GM12878 (cell line): ENCODE measurements around the gene CLPTM1L. TPM values are rescaled to one million over a fixed set of nuclear protein-coding genes. Genes with fewer than 3 reads are reported as not detected.

ENCODE experiments used
- ATAC-seq: fragments of 200-7000 bp; cut with Tn5 transposase; 3 replicates; pipeline ENCODE4 v1.9.1; 2020; ENCODE audit warnings: mild to moderate bottlenecking, moderate library complexity
- BruUV-seq: library from RNA; stranded (reverse); fragments of 400-500 nt; replicated peaks from 2 replicates; lab custom pipeline; 2021; lab: Mats Ljungman, UMichigan
- CTCF ChIA-PET: fragments of 300-600 bp; sonication (Branson Sonifier 250); formaldehyde crosslinking; extraction: SDS; loops from one replicate; lab custom pipeline; 2021; ENCODE audit warnings: inconsistent platforms; lab: Yijun Ruan, JAX
- POLR2A ChIA-PET: fragments of 350-600 bp; formaldehyde crosslinking; extraction: SDS; loops from one replicate; lab custom pipeline; 2021; ENCODE audit warnings: inconsistent platforms; lab: Charles Lee
- RAD21 ChIA-PET: fragments of 300-600 bp; sonication (Branson Sonifier 250); formaldehyde crosslinking; loops from one replicate; lab custom pipeline; 2023; ENCODE audit warnings: antibody characterized with exemption; ENCODE audit not compliant: unreplicated experiment; lab: Charles Lee
- SMC1A ChIA-PET: fragments of 300-600 bp; sonication (Branson Sonifier 250); formaldehyde crosslinking; loops from one replicate; lab custom pipeline; 2023; ENCODE audit not compliant: unreplicated experiment, uncharacterized antibody; lab: Charles Lee
- DNase-seq: peaks from one replicate; pipeline ENCODE4 v3.0.0-alpha.2; 2011; ENCODE audit warnings: low read depth, low spot score
- FAIRE-seq: peaks from 3 replicates; lab custom pipeline; 2011; peaks lifted over from hg19 to GRCh38; lab: Jason Lieb, UNC
- H2AFZ ChIP-seq: 2 replicates; pipeline ENCODE4 v1.6.0; 2011; ENCODE audit warnings: low read depth, low read length, control low read depth; ENCODE audit not compliant: control insufficient read depth
- H3K27ac ChIP-seq: 2 replicates; pipeline ENCODE4 v1.5.1; 2011; ENCODE audit warnings: control low read depth; ENCODE audit not compliant: control insufficient read depth, insufficient read depth
- H3K27me3 ChIP-seq, 2 experiments: replicated peaks in 1 of 2; 2 replicates each; pipeline versions ENCODE4 v1.6.0 to v1.6.1; 2011; ENCODE audit warnings: low read length in 1 of 2; ENCODE audit not compliant: control insufficient read depth in 2 of 2, insufficient read depth in 2 of 2
- H3K36me3 ChIP-seq, 2 experiments: 2 replicates each; pipeline ENCODE4 v1.5.1; 2011; ENCODE audit warnings: low read length in 1 of 2; ENCODE audit not compliant: control insufficient read depth in 2 of 2, insufficient read depth in 2 of 2
- H3K4me1 ChIP-seq: 2 replicates; pipeline ENCODE4 v1.6.1; 2011; ENCODE audit warnings: mild to moderate bottlenecking, low read length, moderate library complexity, mixed read lengths; ENCODE audit not compliant: control insufficient read depth, insufficient read depth
- H3K4me2 ChIP-seq: 2 replicates; pipeline ENCODE4 v1.6.0; 2011; ENCODE audit warnings: control low read depth; ENCODE audit not compliant: control insufficient read depth, insufficient read depth
- H3K4me3 ChIP-seq: fragments of 200-600 bp; sonication (generic); 2 replicates; pipeline ENCODE4 v1.5.1; 2016
- H3K79me2 ChIP-seq: 2 replicates; pipeline ENCODE4 v1.6.0; 2011; ENCODE audit warnings: low read length; ENCODE audit not compliant: control insufficient read depth, insufficient read depth
- H3K9ac ChIP-seq: 2 replicates; pipeline ENCODE4 v1.8.0; 2011; ENCODE audit warnings: low read length, control low read depth, mixed read lengths; ENCODE audit not compliant: control insufficient read depth, insufficient read depth
- H3K9me3 ChIP-seq: replicated peaks from 3 replicates; pipeline ENCODE4 v1.5.1; 2011; ENCODE audit warnings: mild to moderate bottlenecking, low read length; ENCODE audit not compliant: control insufficient read depth, insufficient read depth
- H4K20me1 ChIP-seq: 2 replicates; pipeline ENCODE4 v1.6.0; 2011; ENCODE audit not compliant: control insufficient read depth, insufficient read depth
- BCLAF1 ChIP-seq: fragments of 450-650 bp; IDR thresholded peaks from 2 replicates; pipeline ENCODE4 v1.6.1; 2017; ENCODE audit warnings: antibody characterized with exemption, mild to moderate bottlenecking, moderate library complexity
- BHLHE40 ChIP-seq, 2 experiments: fragments of 450-650 bp in 1 of 2; IDR thresholded peaks; 2 replicates each; pipeline ENCODE4 v1.6.1; 2011 to 2017; ENCODE audit warnings: low read depth in 2 of 2, borderline replicate concordance in 1 of 2, improper control_type of control experiment in 1 of 2, low read length in 1 of 2, mild to moderate bottlenecking in 1 of 2
- E2F4 ChIP-seq: IDR thresholded peaks from 2 replicates; pipeline ENCODE4 v1.6.1; 2012; ENCODE audit warnings: low read depth, low read length, improper control_type of control experiment
- ETV6 ChIP-seq, 2 experiments: fragments of 450-650 bp in 1 of 2; IDR thresholded peaks in 1 of 2; conservative IDR thresholded peaks in 1 of 2; 2 replicates each; pipeline ENCODE4 v1.6.1; 2014; ENCODE audit warnings: antibody characterized with exemption in 1 of 2, borderline replicate concordance in 1 of 2, low read depth in 1 of 2, mild to moderate bottlenecking in 1 of 2, moderate library complexity in 1 of 2
- FOXM1 ChIP-seq: IDR thresholded peaks from 2 replicates; pipeline ENCODE4 v1.6.1; 2012; ENCODE audit warnings: low read depth, mild to moderate bottlenecking, inconsistent platforms, low read length, moderate library complexity
- GABPA ChIP-seq: IDR thresholded peaks from 2 replicates; pipeline ENCODE4 v1.6.1; 2014; ENCODE audit warnings: antibody characterized with exemption, low read depth, mild to moderate bottlenecking, inconsistent platforms
- JUNB ChIP-seq: IDR thresholded peaks from 2 replicates; pipeline ENCODE4 v1.6.1; 2016; ENCODE audit warnings: antibody characterized with exemption, mild to moderate bottlenecking
- KDM1A ChIP-seq: fragments of 200-600 bp; sonication (generic); IDR thresholded peaks from 2 replicates; pipeline ENCODE4 v1.6.1; 2016; ENCODE audit warnings: borderline replicate concordance
- MEF2A ChIP-seq: IDR thresholded peaks from 2 replicates; pipeline ENCODE4 v1.6.1; 2011; ENCODE audit warnings: low read depth, mild to moderate bottlenecking, low read length, moderate library complexity; ENCODE audit not compliant: insufficient read depth
- MLLT1 ChIP-seq: fragments of 450-650 bp; IDR thresholded peaks from 2 replicates; pipeline ENCODE4 v1.6.1; 2016; ENCODE audit warnings: mild to moderate bottlenecking
- MXI1 ChIP-seq: fragments of 150-350 bp; IDR thresholded peaks from 2 replicates; pipeline ENCODE4 v1.6.1; 2011; ENCODE audit warnings: low read depth, mild to moderate bottlenecking, inconsistent platforms, low read length, improper control_type of control experiment
- POLR2A ChIP-seq: IDR thresholded peaks from 2 replicates; pipeline ENCODE4 v1.6.1; 2011; ENCODE audit warnings: low read depth, mild to moderate bottlenecking, low read length
- SMARCA5 ChIP-seq: fragments of 450-650 bp; IDR thresholded peaks from 2 replicates; pipeline ENCODE4 v1.6.1; 2017; ENCODE audit warnings: mild to moderate bottlenecking
- STAT3 ChIP-seq: IDR thresholded peaks from 2 replicates; pipeline ENCODE4 v1.6.1; 2011; ENCODE audit warnings: low read depth, low read length, improper control_type of control experiment
- SUZ12 ChIP-seq: fragments of 200-600 bp; sonication (generic); IDR thresholded peaks from one replicate; pipeline ENCODE4 v1.6.1; 2018; ENCODE audit warnings: antibody characterized with exemption, mild to moderate bottlenecking; ENCODE audit not compliant: unreplicated experiment
- USF1 ChIP-seq: IDR thresholded peaks from 2 replicates; pipeline ENCODE4 v1.6.1; 2011; ENCODE audit warnings: borderline replicate concordance, low read depth, mild to moderate bottlenecking, moderate library complexity, mixed read lengths, low read length; ENCODE audit not compliant: insufficient read depth; ENCODE audit errors: extremely low read length
- YBX1 ChIP-seq: fragments of 450-650 bp; IDR thresholded peaks from 2 replicates; pipeline ENCODE4 v1.6.1; 2016; ENCODE audit warnings: antibody characterized with exemption
- WGBS: methylation state at CpG from one replicate; pipeline ENCODE4 v1.1.6; 2016; ENCODE audit warnings: low lambda C conversion rate; ENCODE audit not compliant: insufficient replicate concordance, insufficient coverage; ENCODE audit errors: missing lambda C conversion rate; 5-methylcytosine and 5-hydroxymethylcytosine counted together
- in situ Hi-C: fragments of 300-500 bp; cut with MboI; formaldehyde crosslinking; loops from 9 replicates; pipeline ENCODE4 v1.14.3; 2018; ENCODE audit warnings: mixed read lengths
- intact Hi-C: fragments of 100-400 bp; cut with micrococcal nuclease; formaldehyde crosslinking; loops from one replicate; pipeline ENCODE4 v1.14.2; 2022; ENCODE audit not compliant: unreplicated experiment
- polyA plus RNA-seq, 11 experiments: library from polyadenylated mRNA; depleted of rRNA in 4 of 11; unstranded in 6 of 11; stranded (reverse) in 5 of 11; fragments of >200 nt; fragmentation: Nextera tagmentation in 4 of 11; fragmentation: Illumina TruSeq in 1 of 11; extraction: Ambion mirVana in 4 of 11; extraction: Trizol in 1 of 11; gene quantifications; 1 replicate in 1 of 11; 2 replicates in 10 of 11; pipeline versions ENCODE4 v1.2.1 to v1.2.3, GENCODE V29; 2011 to 2016; ENCODE audit warnings: inconsistent platforms in 2 of 11, missing spikeins in 2 of 11, low read depth in 1 of 11
- total RNA-seq, 4 experiments: library from RNA; depleted of rRNA in 3 of 4; stranded (reverse); fragments of >200 nt in 3 of 4; fragmentation: Illumina TruSeq in 1 of 4; extraction: Trizol in 1 of 4; gene quantifications; 2 replicates each; pipeline versions ENCODE4 v1.2.1 to v1.2.3, GENCODE V29; 2013 to 2021

The CLPTM1L gene
- total and polyA plus RNA-seq, 10 of the 15 experiments (the other 5 are each of a cell fraction or from before 2014, with no cell fraction given), result 2.9 to 278 (median 135) TPM

GRCh38 chr5:1341863-1342262, 3.0 kb downstream of the CLPTM1L start:
- in situ Hi-C loops (no loop called here), intact Hi-C loops (loop anchor here (5.0 to 10.0 kb wide), 2 partner anchors 153 to 300 kb away; no protein-coding TSS in a partner anchor)
- no peaks in the 10 kb centered on the region for H3K27me3 ChIP-seq
- RAD21 ChIA-PET, result interaction anchor here (1.5 kb wide), 1 partner anchor 30 kb away, joined by 3 read pairs; no protein-coding TSS in a partner anchor
- 4% methylated on average over 15 of the region's 15 CpGs for WGBS
- H3K27ac ChIP-seq, result peak overlapping the region; percentile 52
- peak; percentile 46 for ATAC-seq
- peaks cover 28% of the 10 kb centered on the region for H3K4me1 ChIP-seq
- H3K36me3 ChIP-seq, result peaks cover 12 to 28% of the 10 kb centered on the region in 2 experiments; a peak in 3 of 4 replicates
- peak overlapping the region; percentile 89; the same call in 1 of the 2 replicates for H3K4me3 ChIP-seq
- BruUV-seq, result no TSS peak
- H2AFZ ChIP-seq, result no peak overlapping the region
- peak overlapping the region; percentile 77 for H3K4me2 ChIP-seq
- POLR2A ChIA-PET, result interaction anchor here (1.0 to 1.5 kb wide), 3 partner anchors 26 to 194 kb away, joined by 3 to 6 read pairs (median 4); no protein-coding TSS in a partner anchor
- CTCF ChIA-PET, result interaction anchor here (0.6 to 2.0 kb wide), 7 partner anchors 9 to 895 kb away, joined by 3 to 7 read pairs (median 4); no protein-coding TSS in a partner anchor
- H3K79me2 ChIP-seq, result peaks cover 19% of the 10 kb centered on the region
- SMC1A ChIA-PET, result interaction anchor here (0.9 to 1.2 kb wide), 4 partner anchors 26 to 174 kb away, joined by 3 to 5 read pairs (median 4); no protein-coding TSS in a partner anchor
- H3K9ac ChIP-seq, result no peak overlapping the region
- no peak for DNase-seq
- H4K20me1 ChIP-seq, result peaks cover 2% of the 10 kb centered on the region; the same call in 1 of the 2 replicates
- no peaks in the 10 kb centered on the region for H3K9me3 ChIP-seq
- no peak for FAIRE-seq
- TF ChIP-seq SUZ12 (no peak), FOXM1 (0 out of 2 replicates have a peak, but pooled peaks have one; percentile 21), YBX1 (no peak), MXI1 (no peak), MLLT1 (no peak), SMARCA5 (no peak), POLR2A (peak; percentile 20; the same call in 1 of the 2 replicates), MEF2A (peak; percentile 80), KDM1A (no peak), JUNB (peak; percentile 36; the same call in 1 of the 2 replicates), BHLHE40 (IDR thresholded peaks at IDR 0.05; ENCODE audit: borderline replicate concordance in 1 of 2, low read depth in 2 of 2, low read length in 1 of 2) (peak; percentile 63 to 75; a peak in 3 of 4 replicates), STAT3 (no peak), BCLAF1 (no peak), USF1 (no peak), ETV6 (conservative IDR thresholded peaks at IDR 0.05 in 1 of 2, IDR thresholded peaks at IDR 0.05 in 1 of 2; ENCODE audit: borderline replicate concordance in 1 of 2, low read depth in 1 of 2) (peak in 1 of 2 experiments; percentile 68; a peak in 1 of 4 replicates), GABPA (peak; percentile 32; the same call in 1 of the 2 replicates), E2F4 (no peak)
